ENCODE data around the gene IL12RB1.

- no peak for TF ChIP-seq CTCF (IDR thresholded peaks at IDR 0.05; ENCODE audit: low read depth, low read length)
- TF ChIP-seq EZH2phosphoT487 (IDR thresholded peaks at IDR 0.05; ENCODE audit: low read depth), result no peak
These were observed 13.5 kb downstream of the IL12RB1 start for GRCh38 chr19:18073197-18073596.

Data from OCI-LY3 (cell line).